Measurements from ENCODE around the gene FAM168A.
"Not testable (repeated sequence)": the region's sequence is repeated elsewhere in the genome, so short reads cannot be mapped to it uniquely, and the experiment has no call there.

FAM168A gene

GRCh38 chr11:73597336-73597955, 466 bp downstream of the FAM168A start:
- in situ Hi-C loops (cut with MboI; ENCODE audit: low sequenced_read_pairs) = no loop called here

- in situ Hi-C loops (cut with MboI; ENCODE audit: low sequenced_read_pairs) = no loop called here
Measured at GRCh38 chr11:73596547-73596946, 1.4 kb downstream of the FAM168A start.

- in situ Hi-C loops (cut with MboI; ENCODE audit: low sequenced_read_pairs) = no loop called here
Measured at GRCh38 chr11:73592640-73593039, 5.3 kb downstream of the FAM168A start.

GRCh38 chr11:73591743-73592142, 6.2 kb downstream of the FAM168A start:
- in situ Hi-C loops (cut with MboI; ENCODE audit: low sequenced_read_pairs) = no loop called here

GRCh38 chr11:73590991-73591390, 6.9 kb downstream of the FAM168A start:
- in situ Hi-C loops (cut with MboI; ENCODE audit: low sequenced_read_pairs) = no loop called here

GRCh38 chr11:73586791-73587190, 11.1 kb downstream of the FAM168A start:
- in situ Hi-C loops (cut with MboI; ENCODE audit: low sequenced_read_pairs) = no loop called here

- in situ Hi-C loops (cut with MboI; ENCODE audit: low sequenced_read_pairs) = no loop called here
Measured at GRCh38 chr11:73585834-73586575, 11.9 kb downstream of the FAM168A start.

GRCh38 chr11:73584831-73585230, 13.1 kb downstream of the FAM168A start:
- in situ Hi-C loops (cut with MboI; ENCODE audit: low sequenced_read_pairs) = no loop called here

- in situ Hi-C loops (cut with MboI; ENCODE audit: low sequenced_read_pairs) = no loop called here
Measured at GRCh38 chr11:73582653-73583052, 15.3 kb downstream of the FAM168A start.

GRCh38 chr11:73580749-73581148, 17.2 kb downstream of the FAM168A start:
- in situ Hi-C loops (cut with MboI; ENCODE audit: low sequenced_read_pairs) = not testable (repeated sequence)

GRCh38 chr11:73579641-73580434, 18.1 kb downstream of the FAM168A start:
- in situ Hi-C loops (cut with MboI; ENCODE audit: low sequenced_read_pairs) = no loop called here

GRCh38 chr11:73578592-73579185, 19.2 kb downstream of the FAM168A start:
- in situ Hi-C loops (cut with MboI; ENCODE audit: low sequenced_read_pairs) = no loop called here

GRCh38 chr11:73577496-73577917, 20.4 kb downstream of the FAM168A start:
- in situ Hi-C loops (cut with MboI; ENCODE audit: low sequenced_read_pairs) = no loop called here

GRCh38 chr11:73576185-73576614, 21.7 kb downstream of the FAM168A start:
- in situ Hi-C loops (cut with MboI; ENCODE audit: low sequenced_read_pairs) = no loop called here

GRCh38 chr11:73571982-73572381, 25.9 kb downstream of the FAM168A start:
- in situ Hi-C loops (cut with MboI; ENCODE audit: low sequenced_read_pairs) = not testable (repeated sequence)

- in situ Hi-C loops (cut with MboI; ENCODE audit: low sequenced_read_pairs) = no loop called here
Measured at GRCh38 chr11:73570415-73571114, 27.3 kb downstream of the FAM168A start.

- in situ Hi-C loops (cut with MboI; ENCODE audit: low sequenced_read_pairs) = no loop called here
Measured at GRCh38 chr11:73566977-73567755, 30.7 kb downstream of the FAM168A start.

GRCh38 chr11:73566422-73566821, 31.5 kb downstream of the FAM168A start:
- in situ Hi-C loops (cut with MboI; ENCODE audit: low sequenced_read_pairs) = no loop called here

GRCh38 chr11:73565804-73566203, 32.1 kb downstream of the FAM168A start:
- in situ Hi-C loops (cut with MboI; ENCODE audit: low sequenced_read_pairs) = no loop called here

- in situ Hi-C loops (cut with MboI; ENCODE audit: low sequenced_read_pairs) = no loop called here
Measured at GRCh38 chr11:73564903-73565302, 33.0 kb downstream of the FAM168A start.
